HCT116 (cell line): ENCODE data around the gene PAM16. TPM values are rescaled to one million over a fixed set of nuclear protein-coding genes. Genes with fewer than 3 reads are reported as not detected.

ENCODE experiments used
- ATAC-seq: fragments of 200-7000 bp; cut with Tn5 transposase; 2 replicates; pipeline ENCODE4 v1.9.1; 2020; ENCODE audit warnings: mild to moderate bottlenecking, moderate library complexity
- BruUV-seq: library from RNA; stranded (reverse); fragments of 400-500 nt; replicated peaks from 2 replicates; lab custom pipeline; 2021; lab: Mats Ljungman, UMichigan
- CTCF ChIA-PET: fragments of 300-600 bp; sonication (Branson Sonifier 250); formaldehyde crosslinking; loops from one replicate; lab custom pipeline; 2021; ENCODE audit warnings: antibody characterized with exemption; lab: Charles Lee
- POLR2A ChIA-PET: fragments of 300-600, 350-600 bp; sonication (Branson Sonifier 250); formaldehyde crosslinking; loops from one replicate; lab custom pipeline; 2021; ENCODE audit warnings: antibody characterized with exemption; lab: Charles Lee
- RAD21 ChIA-PET, 2 experiments: fragments of 300-600 bp; sonication (Branson Sonifier 250); formaldehyde crosslinking; loops; one replicate each; lab custom pipeline; 2023; ENCODE audit warnings: low total read pairs in 2 of 2; ENCODE audit not compliant: uncharacterized antibody in 2 of 2, unreplicated experiment in 2 of 2, low non-redundant PET in 1 of 2; lab: Charles Lee
- DNase-seq: peaks from one replicate; pipeline ENCODE4 v3.0.0-alpha.2; 2010; ENCODE audit warnings: low read depth, low spot score
- H2AFZ ChIP-seq: fragments of 200-600 bp; shearing (Covaris generic), sonication (generic); 2 replicates; pipeline ENCODE4 v1.6.1; 2017; ENCODE audit warnings: low read depth, mixed run types, mixed read lengths, antibody characterized with exemption, low read length; ENCODE audit not compliant: poor library complexity, severe bottlenecking
- H3K27ac ChIP-seq: 2 replicates; pipeline ENCODE4 v1.5.1; 2012; ENCODE audit warnings: low read depth, low read length
- H3K27me3 ChIP-seq: fragments of 200-600 bp; sonication (generic); 2 replicates; pipeline ENCODE4 v1.6.1; 2016; ENCODE audit warnings: mixed run types, low read length, mixed read lengths; ENCODE audit not compliant: insufficient read depth
- H3K36me3 ChIP-seq, 2 experiments: fragments of 200-500 bp in 1 of 2; fragments of 200-600 bp in 1 of 2; sonication (Bioruptor generic) in 1 of 2; sonication (generic) in 1 of 2; 2 replicates each; pipeline versions ENCODE4 v1.5.1 to v1.6.1; 2014 to 2016; ENCODE audit warnings: low read length in 2 of 2, inconsistent platforms in 1 of 2, mixed read lengths in 1 of 2, mixed run types in 1 of 2; ENCODE audit not compliant: insufficient read depth in 2 of 2, control insufficient read depth in 1 of 2
- H3K4me1 ChIP-seq, 2 experiments: fragments of 200-600 bp in 1 of 2; sonication (generic) in 1 of 2; 2 replicates each; pipeline versions ENCODE4 v1.5.1 to v1.6.1; 2012 to 2017; ENCODE audit warnings: low read length in 2 of 2, inconsistent platforms in 1 of 2, mild to moderate bottlenecking in 1 of 2, mixed read lengths in 1 of 2, mixed run types in 1 of 2, moderate library complexity in 1 of 2; ENCODE audit not compliant: insufficient read depth in 2 of 2, control insufficient read depth in 1 of 2
- H3K4me2 ChIP-seq: fragments of 200-600 bp; sonication (generic); 2 replicates; pipeline ENCODE4 v1.6.1; 2017; ENCODE audit warnings: mixed run types, low read length, mixed read lengths
- H3K4me3 ChIP-seq, 2 experiments: fragments of 200-600 bp in 1 of 2; sonication (generic) in 1 of 2; replicated peaks in 1 of 2; 2 replicates each; pipeline ENCODE4 v1.5.1; 2011 to 2016; ENCODE audit warnings: low read length in 2 of 2, control low read depth in 1 of 2, low read depth in 1 of 2, mild to moderate bottlenecking in 1 of 2, mixed read lengths in 1 of 2, mixed run types in 1 of 2
- H3K79me2 ChIP-seq: fragments of 200-600 bp; sonication (generic); 2 replicates; pipeline ENCODE4 v1.6.1; 2017; ENCODE audit warnings: mild to moderate bottlenecking, mixed run types, low read length, moderate library complexity, mixed read lengths; ENCODE audit not compliant: insufficient read depth
- H3K9ac ChIP-seq: fragments of 200-600 bp; sonication (generic); 2 replicates; pipeline ENCODE4 v1.6.1; 2016; ENCODE audit warnings: low read length, mixed read lengths
- H3K9me2 ChIP-seq: fragments of 200-600 bp; sonication (generic), shearing (Covaris generic); 2 replicates; pipeline ENCODE4 v1.6.1; 2017; ENCODE audit warnings: mixed run types, mild to moderate bottlenecking, moderate library complexity; ENCODE audit not compliant: insufficient read depth
- H3K9me3 ChIP-seq, 2 experiments: fragments of 200-500 bp in 1 of 2; fragments of 200-600 bp in 1 of 2; sonication (Bioruptor generic) in 1 of 2; sonication (generic) in 1 of 2; 2 replicates each; pipeline ENCODE4 v1.6.1; 2014 to 2017; ENCODE audit warnings: low read length in 2 of 2, mixed read lengths in 2 of 2, inconsistent platforms in 1 of 2, low read depth in 1 of 2, mild to moderate bottlenecking in 1 of 2, mixed run types in 1 of 2, moderate library complexity in 1 of 2; ENCODE audit not compliant: control insufficient read depth in 1 of 2, insufficient read depth in 1 of 2
- H4K20me1 ChIP-seq: fragments of 200-600 bp; sonication (generic), shearing (Covaris generic); 2 replicates; pipeline ENCODE4 v1.6.1; 2017; ENCODE audit warnings: mixed run types, mild to moderate bottlenecking, moderate library complexity; ENCODE audit not compliant: insufficient read depth
- FOSL1 ChIP-seq: IDR thresholded peaks from 2 replicates; pipeline ENCODE4 v1.6.1; 2012; ENCODE audit warnings: low read depth
- POLR2AphosphoS5 ChIP-seq: IDR thresholded peaks from 2 replicates; pipeline ENCODE4 v1.6.1; 2011; ENCODE audit warnings: mild to moderate bottlenecking, low read depth, low read length, moderate library complexity
- intact Hi-C: fragments of 100-400 bp; cut with micrococcal nuclease; formaldehyde crosslinking; loops from 2 replicates; pipeline ENCODE4 v1.10.0; 2022
- total RNA-seq: library from RNA; stranded (reverse); gene quantifications from one replicate; pipeline ENCODE4 v1.2.1, GENCODE V29; 2021; ENCODE audit not compliant: unreplicated experiment
- TF ChIP-seq, protein P1 (sequence below), 3 experiments: fragments of 200-600 bp in 1 of 3; sonication (generic) in 1 of 3; IDR thresholded peaks in 2 of 3; conservative IDR thresholded peaks in 1 of 3; 2 replicates each; pipeline ENCODE4 v1.5.1; 2012 to 2017; ENCODE audit warnings: low read depth in 2 of 3, low read length in 2 of 3, antibody characterized with exemption in 1 of 3, borderline replicate concordance in 1 of 3, control low read depth in 1 of 3, mild to moderate bottlenecking in 1 of 3, mixed read lengths in 1 of 3, mixed run types in 1 of 3, moderate library complexity in 1 of 3; ENCODE audit not compliant: insufficient read depth in 1 of 3

The PAM16 gene
- total RNA-seq, 1 experiment from 2014 or later: 102 TPM

DNA sequence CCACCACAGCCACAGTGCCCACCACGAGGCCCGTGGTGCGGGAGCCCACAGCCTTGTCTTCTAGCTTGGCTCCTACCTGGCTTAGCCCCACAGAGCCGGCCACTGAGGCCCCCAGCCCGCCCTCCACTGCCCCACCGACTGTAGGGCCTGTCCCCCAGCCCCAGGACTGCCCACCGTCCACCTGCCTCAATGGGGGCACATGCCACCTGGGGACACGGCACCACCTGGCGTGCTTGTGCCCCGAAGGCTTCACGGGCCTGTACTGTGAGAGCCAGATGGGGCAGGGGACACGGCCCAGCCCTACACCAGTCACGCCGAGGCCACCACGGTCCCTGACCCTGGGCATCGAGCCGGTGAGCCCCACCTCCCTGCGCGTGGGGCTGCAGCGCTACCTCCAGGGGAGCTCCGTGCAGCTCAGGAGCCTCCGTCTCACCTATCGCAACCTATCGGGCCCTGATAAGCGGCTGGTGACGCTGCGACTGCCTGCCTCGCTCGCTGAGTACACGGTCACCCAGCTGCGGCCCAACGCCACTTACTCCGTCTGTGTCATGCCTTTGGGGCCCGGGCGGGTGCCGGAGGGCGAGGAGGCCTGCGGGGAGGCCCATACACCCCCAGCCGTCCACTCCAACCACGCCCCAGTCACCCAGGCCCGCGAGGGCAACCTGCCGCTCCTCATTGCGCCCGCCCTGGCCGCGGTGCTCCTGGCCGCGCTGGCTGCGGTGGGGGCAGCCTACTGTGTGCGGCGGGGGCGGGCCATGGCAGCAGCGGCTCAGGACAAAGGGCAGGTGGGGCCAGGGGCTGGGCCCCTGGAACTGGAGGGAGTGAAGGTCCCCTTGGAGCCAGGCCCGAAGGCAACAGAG lies 31.0 kb upstream of the PAM16 start:
- H3K27ac ChIP-seq: no peak overlapping the region
- no peaks in the 10 kb centered on the region for H3K36me3 ChIP-seq
- BruUV-seq: no TSS peak
- H3K27me3 ChIP-seq: no peaks in the 10 kb centered on the region
- CTCF ChIA-PET: no interaction called here
- no peak overlapping the region for H3K4me3 ChIP-seq
- H3K4me1 ChIP-seq: peaks cover 0 to 10% of the 10 kb centered on the region in 2 experiments; a peak in 1 of 4 replicates
- H3K9ac ChIP-seq: no peak overlapping the region
- no peaks in the 10 kb centered on the region for H3K79me2 ChIP-seq
- intact Hi-C loops: no loop called here
- H4K20me1 ChIP-seq: no peaks in the 10 kb centered on the region
- no peak for DNase-seq
- H3K4me2 ChIP-seq: no peak overlapping the region
- no peak overlapping the region for H2AFZ ChIP-seq
- ATAC-seq: no peak
- POLR2A ChIA-PET: no interaction called here
- RAD21 ChIA-PET: no interaction called here
- TF ChIP-seq, protein P1, sequence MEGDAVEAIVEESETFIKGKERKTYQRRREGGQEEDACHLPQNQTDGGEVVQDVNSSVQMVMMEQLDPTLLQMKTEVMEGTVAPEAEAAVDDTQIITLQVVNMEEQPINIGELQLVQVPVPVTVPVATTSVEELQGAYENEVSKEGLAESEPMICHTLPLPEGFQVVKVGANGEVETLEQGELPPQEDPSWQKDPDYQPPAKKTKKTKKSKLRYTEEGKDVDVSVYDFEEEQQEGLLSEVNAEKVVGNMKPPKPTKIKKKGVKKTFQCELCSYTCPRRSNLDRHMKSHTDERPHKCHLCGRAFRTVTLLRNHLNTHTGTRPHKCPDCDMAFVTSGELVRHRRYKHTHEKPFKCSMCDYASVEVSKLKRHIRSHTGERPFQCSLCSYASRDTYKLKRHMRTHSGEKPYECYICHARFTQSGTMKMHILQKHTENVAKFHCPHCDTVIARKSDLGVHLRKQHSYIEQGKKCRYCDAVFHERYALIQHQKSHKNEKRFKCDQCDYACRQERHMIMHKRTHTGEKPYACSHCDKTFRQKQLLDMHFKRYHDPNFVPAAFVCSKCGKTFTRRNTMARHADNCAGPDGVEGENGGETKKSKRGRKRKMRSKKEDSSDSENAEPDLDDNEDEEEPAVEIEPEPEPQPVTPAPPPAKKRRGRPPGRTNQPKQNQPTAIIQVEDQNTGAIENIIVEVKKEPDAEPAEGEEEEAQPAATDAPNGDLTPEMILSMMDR (IDR thresholded peaks at IDR 0.05 in 2 of 3, conservative IDR thresholded peaks at IDR 0.05 in 1 of 3; ENCODE audit: borderline replicate concordance in 1 of 3, insufficient read depth in 1 of 3, low read depth in 2 of 3, low read length in 2 of 3): no peak
- TF ChIP-seq FOSL1: no peak
- no peak for TF ChIP-seq POLR2AphosphoS5
- no peaks in the 10 kb centered on the region for H3K9me3 ChIP-seq
- no peaks in the 10 kb centered on the region for H3K9me2 ChIP-seq
